ENCODE measurements around the gene TET1.

DNA sequence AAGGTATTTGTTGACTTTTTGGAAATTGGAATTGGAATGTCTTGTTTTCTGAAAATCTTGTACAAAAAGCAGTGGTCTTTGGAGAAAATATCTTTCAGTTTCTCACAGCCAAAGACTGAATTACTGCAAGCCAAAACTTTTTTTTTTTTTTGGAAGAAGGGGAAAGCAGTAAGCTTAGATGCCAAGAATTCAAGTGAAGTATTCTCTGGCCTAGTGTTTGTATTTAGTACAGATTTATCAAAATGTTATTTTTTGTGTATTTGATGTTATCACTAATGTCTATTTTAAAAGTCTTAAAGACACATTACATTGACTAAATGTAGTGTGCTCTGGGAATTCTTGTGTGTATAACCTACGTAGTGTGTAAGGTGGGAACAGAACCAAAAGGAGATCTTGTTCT is 6.2 kb downstream of the TET1 start:
- no peak for TF ChIP-seq CTCF (IDR thresholded peaks at IDR 0.05)
- TF ChIP-seq POLR2AphosphoS5 (IDR thresholded peaks at IDR 0.05; ENCODE audit: low read depth, low read length): no peak
- TF ChIP-seq, protein P1, sequence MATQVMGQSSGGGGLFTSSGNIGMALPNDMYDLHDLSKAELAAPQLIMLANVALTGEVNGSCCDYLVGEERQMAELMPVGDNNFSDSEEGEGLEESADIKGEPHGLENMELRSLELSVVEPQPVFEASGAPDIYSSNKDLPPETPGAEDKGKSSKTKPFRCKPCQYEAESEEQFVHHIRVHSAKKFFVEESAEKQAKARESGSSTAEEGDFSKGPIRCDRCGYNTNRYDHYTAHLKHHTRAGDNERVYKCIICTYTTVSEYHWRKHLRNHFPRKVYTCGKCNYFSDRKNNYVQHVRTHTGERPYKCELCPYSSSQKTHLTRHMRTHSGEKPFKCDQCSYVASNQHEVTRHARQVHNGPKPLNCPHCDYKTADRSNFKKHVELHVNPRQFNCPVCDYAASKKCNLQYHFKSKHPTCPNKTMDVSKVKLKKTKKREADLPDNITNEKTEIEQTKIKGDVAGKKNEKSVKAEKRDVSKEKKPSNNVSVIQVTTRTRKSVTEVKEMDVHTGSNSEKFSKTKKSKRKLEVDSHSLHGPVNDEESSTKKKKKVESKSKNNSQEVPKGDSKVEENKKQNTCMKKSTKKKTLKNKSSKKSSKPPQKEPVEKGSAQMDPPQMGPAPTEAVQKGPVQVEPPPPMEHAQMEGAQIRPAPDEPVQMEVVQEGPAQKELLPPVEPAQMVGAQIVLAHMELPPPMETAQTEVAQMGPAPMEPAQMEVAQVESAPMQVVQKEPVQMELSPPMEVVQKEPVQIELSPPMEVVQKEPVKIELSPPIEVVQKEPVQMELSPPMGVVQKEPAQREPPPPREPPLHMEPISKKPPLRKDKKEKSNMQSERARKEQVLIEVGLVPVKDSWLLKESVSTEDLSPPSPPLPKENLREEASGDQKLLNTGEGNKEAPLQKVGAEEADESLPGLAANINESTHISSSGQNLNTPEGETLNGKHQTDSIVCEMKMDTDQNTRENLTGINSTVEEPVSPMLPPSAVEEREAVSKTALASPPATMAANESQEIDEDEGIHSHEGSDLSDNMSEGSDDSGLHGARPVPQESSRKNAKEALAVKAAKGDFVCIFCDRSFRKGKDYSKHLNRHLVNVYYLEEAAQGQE (IDR thresholded peaks at IDR 0.05; ENCODE audit: insufficient read depth in 1 of 2, low read depth in 2 of 2, low read length in 1 of 2): no peak
- no peak for TF ChIP-seq SIN3A (IDR thresholded peaks at IDR 0.05; ENCODE audit: borderline replicate concordance, insufficient read depth, low read depth, low read length)

All from Panc1 (cell line).